Measurements from ENCODE around the gene PSMD10.

Gene PSMD10

DNA sequence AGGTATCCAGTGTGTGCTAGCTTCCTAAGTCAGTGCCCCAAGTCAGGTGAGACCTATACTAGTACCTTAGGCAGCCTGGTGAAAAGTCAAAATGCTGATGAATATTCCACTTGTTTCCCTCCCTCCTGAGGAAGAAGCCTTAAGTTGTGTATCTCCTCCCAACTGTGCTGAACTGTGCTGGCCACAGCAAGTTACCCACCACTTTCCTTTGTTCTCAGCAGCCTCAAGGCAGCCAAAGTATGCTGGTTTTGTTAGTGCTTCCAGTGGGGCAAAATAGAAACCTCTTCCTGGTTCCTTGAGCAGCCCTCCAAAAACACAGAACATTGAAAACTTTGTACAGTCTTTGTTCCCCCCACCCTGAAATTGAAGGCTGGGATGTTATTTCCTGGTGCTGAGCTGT, 14.1 kb upstream of the PSMD10 start:
- Mint-ChIP-seq H3K27me3 (no peaks in the 10 kb centered on the region), H3K9me3 (peaks cover 5% of the 10 kb centered on the region)
- ATAC-seq, result no peak

DNA sequence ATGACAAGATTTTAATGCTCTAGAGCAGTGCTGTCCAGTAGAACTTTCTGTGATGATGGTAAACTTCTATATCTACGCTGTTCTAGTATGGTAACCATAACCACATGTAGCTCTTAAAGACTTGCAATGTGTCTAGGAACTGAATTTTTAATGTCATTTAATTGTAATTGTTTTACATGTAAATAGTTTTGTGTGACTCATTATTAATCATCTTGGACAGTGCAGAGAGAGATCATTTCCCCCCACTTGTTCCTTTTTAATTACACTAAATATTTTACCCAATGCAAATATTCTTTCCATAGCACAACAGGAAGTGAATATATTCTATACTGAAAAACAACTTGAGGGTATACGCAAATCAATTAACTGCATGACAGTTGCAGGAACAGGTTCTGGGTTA, 6.0 kb upstream of the PSMD10 start:
- peaks cover 7% of the 10 kb centered on the region for H3K4me1 Mint-ChIP-seq
- H3K27ac Mint-ChIP-seq, result no peak overlapping the region
- H3K27me3 Mint-ChIP-seq, result no peaks in the 10 kb centered on the region
- no peak overlapping the region for H3K4me3 Mint-ChIP-seq
- ATAC-seq, result no peak
- no peaks in the 10 kb centered on the region for H3K9me3 Mint-ChIP-seq
- H3K36me3 Mint-ChIP-seq (ENCODE audit: low read depth), result no peaks in the 10 kb centered on the region
- DNase-seq, result no peak

More for the DNA sequence above, 14.1 kb upstream of the PSMD10 start:
- Mint-ChIP-seq H3K27ac (no peak overlapping the region), H3K4me1 (peaks cover 2% of the 10 kb centered on the region), H3K4me3 (no peak overlapping the region), H3K36me3 (ENCODE audit: low read depth) (peaks cover 3% of the 10 kb centered on the region)
- DNase-seq, result no peak

DNA sequence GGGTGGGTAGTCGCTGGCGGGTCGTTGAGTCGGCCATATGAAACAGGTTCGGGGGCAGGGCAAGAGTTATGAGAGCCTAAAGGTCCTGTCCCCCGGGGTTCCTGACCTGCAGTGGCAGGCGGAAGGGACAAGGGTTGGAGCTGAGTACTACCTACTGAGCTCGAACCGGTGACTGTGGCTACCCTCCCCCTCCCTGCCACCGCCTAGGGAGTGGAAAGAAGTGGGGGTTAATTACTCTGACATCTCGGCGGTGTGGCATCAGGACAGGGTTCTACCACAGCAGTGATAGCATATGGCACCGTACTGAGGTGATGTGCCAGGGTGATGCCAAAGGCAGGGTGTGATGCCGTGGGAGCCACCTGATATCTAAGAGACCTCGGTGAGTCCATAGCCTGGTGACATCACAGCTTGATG, 543 bp upstream of the PSMD10 start:
- ATAC-seq (peak; percentile 48), DNase-seq (peak; percentile 24)
- Mint-ChIP-seq H3K9me3 (no peaks in the 10 kb centered on the region), H3K4me1 (peaks cover 16% of the 10 kb centered on the region), H3K4me3 (no peak overlapping the region), H3K27me3 (no peaks in the 10 kb centered on the region), H3K27ac (no peak overlapping the region), H3K36me3 (ENCODE audit: low read depth) (peaks cover 4% of the 10 kb centered on the region)

DNA sequence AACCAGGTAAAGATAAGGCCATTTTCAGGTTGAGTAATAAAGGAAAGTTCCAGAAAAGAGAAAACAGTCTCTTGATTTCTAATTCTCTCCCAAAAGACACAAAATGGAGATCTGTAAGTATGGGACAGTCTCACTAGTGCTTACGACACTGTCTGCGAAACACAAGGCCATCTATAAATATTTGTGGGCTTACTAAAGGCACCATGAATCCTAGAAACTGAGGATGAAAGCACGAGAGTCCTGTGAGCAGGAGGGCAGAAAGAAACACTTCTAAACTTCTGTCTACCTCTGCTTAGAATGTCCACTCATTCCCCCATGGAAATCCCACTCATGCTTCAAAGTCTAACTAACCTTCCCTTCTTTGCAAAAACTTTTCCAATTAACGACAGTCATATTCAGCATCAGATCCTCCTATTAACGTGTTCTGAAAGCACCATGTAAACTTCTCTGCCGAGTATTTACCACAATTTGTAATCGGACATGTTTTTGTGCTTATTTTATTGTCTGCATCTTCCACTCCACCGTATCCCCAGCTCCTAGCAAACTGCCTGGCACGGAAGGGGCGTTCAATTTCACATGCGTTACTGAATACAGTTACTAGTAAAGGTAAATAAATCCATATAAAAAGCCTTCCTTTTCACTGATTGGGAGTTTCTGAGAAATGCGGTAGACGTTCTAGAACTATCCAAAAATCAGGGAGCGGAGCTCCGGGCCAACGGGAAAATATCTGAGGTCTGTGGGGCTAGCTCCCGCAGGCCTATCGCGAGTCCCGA, 665 bp downstream of the PSMD10 start:
- ATAC-seq, result no peak
- H3K9me3 Mint-ChIP-seq, result no peaks in the 10 kb centered on the region
- H3K4me3 Mint-ChIP-seq, result no peak overlapping the region
- no peaks in the 10 kb centered on the region for H3K27me3 Mint-ChIP-seq
- H3K36me3 Mint-ChIP-seq (ENCODE audit: low read depth), result peaks cover 4% of the 10 kb centered on the region
- no peak overlapping the region for H3K27ac Mint-ChIP-seq
- H3K4me1 Mint-ChIP-seq, result peaks cover 16% of the 10 kb centered on the region
- DNase-seq, result no peak

DNA sequence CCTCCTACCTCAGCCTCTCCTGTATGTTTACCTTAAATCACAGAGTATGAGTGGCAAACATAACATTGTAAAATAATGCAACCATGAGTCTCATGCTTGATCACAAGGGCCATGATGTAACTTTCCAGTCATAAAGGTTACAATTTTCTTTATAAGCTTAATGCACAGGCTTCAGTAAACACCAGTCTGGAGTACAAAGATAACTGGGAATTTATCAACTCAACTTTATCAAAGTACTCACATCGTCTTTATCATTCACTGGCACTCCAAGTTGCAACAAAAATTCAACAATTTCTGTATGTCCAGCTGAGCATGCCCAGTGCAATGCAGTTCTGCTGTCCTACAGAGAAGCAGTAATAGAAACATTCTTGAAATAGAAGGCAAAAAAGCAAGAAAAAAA, 2.8 kb downstream of the PSMD10 start:
- Mint-ChIP-seq H3K36me3 (ENCODE audit: low read depth) (peaks cover 4% of the 10 kb centered on the region), H3K27ac (no peak overlapping the region), H3K4me3 (no peak overlapping the region), H3K27me3 (no peaks in the 10 kb centered on the region), H3K4me1 (peaks cover 16% of the 10 kb centered on the region), H3K9me3 (no peaks in the 10 kb centered on the region)
- DNase-seq (no peak), ATAC-seq (no peak)

DNA sequence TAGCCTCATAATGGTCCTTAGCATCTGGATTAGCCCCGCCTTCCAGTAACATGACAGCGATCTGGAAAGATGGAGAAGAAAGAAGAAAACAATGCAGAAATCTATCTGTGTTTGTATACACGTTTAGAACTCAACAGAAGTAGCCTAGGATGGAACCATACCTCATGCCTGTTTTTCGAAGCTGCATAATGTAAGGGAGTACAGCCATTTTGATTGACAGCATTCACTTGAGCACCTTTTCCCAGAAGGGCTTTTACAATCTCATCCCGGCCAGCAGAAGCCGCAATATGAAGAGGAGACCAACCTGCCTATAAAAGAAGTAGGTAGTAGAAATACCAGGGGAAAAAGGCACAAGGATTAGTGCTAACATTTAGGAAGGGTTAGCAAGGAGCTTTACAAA, 3.5 kb downstream of the PSMD10 start:
- Mint-ChIP-seq H3K4me3 (no peak overlapping the region), H3K27ac (no peak overlapping the region), H3K9me3 (no peaks in the 10 kb centered on the region), H3K4me1 (peaks cover 11% of the 10 kb centered on the region), H3K36me3 (ENCODE audit: low read depth) (peaks cover 4% of the 10 kb centered on the region), H3K27me3 (no peaks in the 10 kb centered on the region)
- ATAC-seq (no peak), DNase-seq (no peak)

DNA sequence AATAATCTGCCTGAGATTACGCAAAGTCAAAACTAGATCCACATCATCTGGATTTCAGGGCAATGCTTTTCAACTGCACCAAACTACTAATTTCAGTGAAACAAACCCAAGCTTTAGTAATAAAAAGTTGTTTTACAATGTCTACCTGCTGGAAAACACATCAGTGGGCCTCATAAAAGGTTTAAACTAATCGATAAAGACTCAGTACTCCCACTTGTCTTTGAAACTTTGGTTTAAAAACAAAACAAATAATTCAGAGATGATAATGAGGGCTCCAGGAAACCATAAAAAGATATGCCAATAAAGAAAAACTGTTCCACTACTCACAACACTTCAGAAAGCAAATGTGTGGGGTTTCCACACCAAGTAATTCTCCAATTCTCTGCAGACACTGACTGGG, 10.2 kb downstream of the PSMD10 start:
- Mint-ChIP-seq H3K4me3 (no peak overlapping the region), H3K27ac (no peak overlapping the region), H3K9me3 (no peaks in the 10 kb centered on the region), H3K4me1 (no peaks in the 10 kb centered on the region), H3K36me3 (ENCODE audit: low read depth) (no peaks in the 10 kb centered on the region), H3K27me3 (no peaks in the 10 kb centered on the region)
- ATAC-seq (no peak), DNase-seq (no peak)

DNA sequence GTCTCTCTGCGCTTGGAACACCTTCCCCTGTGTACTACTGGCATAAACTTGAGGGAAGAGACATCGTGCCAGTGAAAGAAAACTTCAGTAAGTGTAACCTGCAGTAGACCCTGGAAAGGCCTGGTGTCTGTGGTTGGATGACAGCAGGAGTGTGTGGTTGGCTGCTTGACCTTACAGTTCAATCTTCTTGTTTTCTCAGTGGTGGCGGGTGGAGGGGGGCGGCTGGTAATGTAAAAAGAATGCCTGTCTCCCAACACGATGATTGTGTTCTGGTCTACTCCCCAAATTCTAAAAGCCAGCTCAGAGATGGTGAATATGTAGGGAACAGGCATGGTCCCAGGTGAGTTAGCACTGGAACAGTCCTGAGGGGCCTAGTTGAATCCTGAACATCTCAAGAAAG, 18.6 kb downstream of the PSMD10 start:
- peaks cover 7% of the 10 kb centered on the region for H3K4me1 Mint-ChIP-seq
- DNase-seq (no peak), ATAC-seq (no peak)
- no peak overlapping the region for H3K27ac Mint-ChIP-seq
- no peaks in the 10 kb centered on the region for H3K9me3 Mint-ChIP-seq
- no peak overlapping the region for H3K4me3 Mint-ChIP-seq
- H3K36me3 Mint-ChIP-seq (ENCODE audit: low read depth), result no peaks in the 10 kb centered on the region
- H3K27me3 Mint-ChIP-seq, result no peaks in the 10 kb centered on the region

DNA sequence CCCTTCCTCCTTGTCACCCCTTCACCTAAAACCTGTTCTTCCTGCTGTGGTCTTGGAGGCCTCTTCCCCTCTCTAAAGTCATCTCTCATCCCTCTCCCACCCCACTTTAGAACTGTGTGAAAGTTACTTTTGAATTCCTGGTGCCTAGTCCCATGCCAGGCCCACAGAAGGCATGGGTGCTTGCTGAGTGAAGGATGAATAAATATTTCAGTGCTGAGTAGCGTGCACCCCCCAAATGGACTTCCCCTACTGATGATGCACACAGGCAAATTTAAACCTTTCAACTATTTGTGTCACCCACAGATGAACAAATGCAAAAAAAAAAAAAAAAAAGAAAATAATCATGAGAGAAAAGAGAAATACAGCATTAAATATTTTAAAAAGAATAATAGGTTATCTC, 19.8 kb downstream of the PSMD10 start:
- H3K36me3 Mint-ChIP-seq (ENCODE audit: low read depth), result no peaks in the 10 kb centered on the region
- H3K9me3 Mint-ChIP-seq, result no peaks in the 10 kb centered on the region
- H3K4me3 Mint-ChIP-seq, result no peak overlapping the region
- DNase-seq (no peak), ATAC-seq (no peak)
- no peaks in the 10 kb centered on the region for H3K27me3 Mint-ChIP-seq
- H3K27ac Mint-ChIP-seq, result no peak overlapping the region
- H3K4me1 Mint-ChIP-seq, result peaks cover 7% of the 10 kb centered on the region

DNA sequence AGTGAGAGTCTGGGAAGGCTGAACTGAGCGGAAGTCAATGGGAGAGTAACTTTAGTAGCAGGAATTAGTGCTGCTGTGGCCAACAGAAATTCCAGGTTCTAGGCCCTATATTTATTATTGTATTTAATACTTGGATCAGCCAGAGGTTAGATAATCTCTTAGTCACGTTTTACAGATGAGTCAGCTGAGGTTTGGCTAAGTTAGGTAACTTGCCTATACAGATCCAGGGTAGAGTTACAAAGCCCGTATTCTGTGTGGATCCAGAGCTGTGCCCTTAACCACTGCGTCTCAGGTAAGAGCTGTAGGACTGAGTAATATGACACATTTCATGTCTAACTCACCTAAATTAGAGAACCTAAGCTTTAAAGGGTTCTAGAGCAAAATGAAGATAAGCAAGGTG, 20.5 kb downstream of the PSMD10 start:
- no peak for DNase-seq
- H3K9me3 Mint-ChIP-seq, result no peaks in the 10 kb centered on the region
- H3K4me1 Mint-ChIP-seq, result peaks cover 7% of the 10 kb centered on the region
- no peaks in the 10 kb centered on the region for H3K27me3 Mint-ChIP-seq
- no peak for ATAC-seq
- no peaks in the 10 kb centered on the region for H3K36me3 Mint-ChIP-seq (ENCODE audit: low read depth)
- no peak overlapping the region for H3K27ac Mint-ChIP-seq
- H3K4me3 Mint-ChIP-seq, result no peak overlapping the region

DNA sequence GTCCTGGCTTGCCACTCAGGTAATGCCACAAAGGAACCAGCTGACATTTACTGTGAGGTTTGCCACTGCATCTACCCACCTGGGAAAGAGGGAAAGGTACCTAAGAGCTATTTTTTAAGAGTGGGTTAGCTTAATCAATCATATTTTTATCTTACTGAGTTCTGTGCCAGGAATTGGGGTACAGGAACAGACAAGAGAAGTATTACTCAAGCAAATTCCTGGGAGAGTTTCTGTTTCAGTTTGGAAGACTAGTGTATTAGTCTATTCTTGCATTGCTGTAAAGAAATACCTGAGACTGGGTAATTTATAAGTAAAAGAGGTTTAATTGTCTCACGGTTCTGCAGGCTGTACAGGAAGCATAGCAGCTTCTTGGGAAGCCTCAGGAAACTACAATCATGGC, 23.2 kb downstream of the PSMD10 start:
- Mint-ChIP-seq H3K4me1 (peaks cover 11% of the 10 kb centered on the region), H3K9me3 (no peaks in the 10 kb centered on the region), H3K36me3 (ENCODE audit: low read depth) (no peaks in the 10 kb centered on the region), H3K27ac (no peak overlapping the region), H3K4me3 (no peak overlapping the region), H3K27me3 (no peaks in the 10 kb centered on the region)
- ATAC-seq (no peak), DNase-seq (no peak)

DNA sequence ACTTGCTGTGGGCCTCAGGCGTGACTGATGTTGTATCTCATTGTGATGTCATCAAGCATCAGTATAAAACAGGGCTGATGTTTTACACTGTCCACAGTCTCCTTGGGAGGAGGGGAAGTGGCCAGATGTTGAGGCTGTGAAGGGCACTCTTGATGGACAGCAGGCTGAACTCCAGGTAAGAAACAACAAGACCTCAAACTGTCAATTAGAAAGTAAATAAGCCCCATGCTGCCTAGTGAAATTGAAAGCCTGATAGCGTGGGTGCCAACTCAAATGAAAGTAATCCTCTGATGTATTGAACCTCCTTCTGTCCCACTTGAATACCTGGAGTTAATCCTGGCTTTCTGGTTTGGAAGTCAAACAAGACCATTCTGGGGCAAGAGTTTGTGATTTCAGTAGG, 26.7 kb downstream of the PSMD10 start:
- no peak overlapping the region for H3K4me3 Mint-ChIP-seq
- H3K36me3 Mint-ChIP-seq (ENCODE audit: low read depth), result no peaks in the 10 kb centered on the region
- H3K27ac Mint-ChIP-seq, result no peak overlapping the region
- H3K4me1 Mint-ChIP-seq, result peaks cover 6% of the 10 kb centered on the region
- no peak for ATAC-seq
- DNase-seq, result no peak
- H3K9me3 Mint-ChIP-seq, result no peaks in the 10 kb centered on the region
- no peaks in the 10 kb centered on the region for H3K27me3 Mint-ChIP-seq

DNA sequence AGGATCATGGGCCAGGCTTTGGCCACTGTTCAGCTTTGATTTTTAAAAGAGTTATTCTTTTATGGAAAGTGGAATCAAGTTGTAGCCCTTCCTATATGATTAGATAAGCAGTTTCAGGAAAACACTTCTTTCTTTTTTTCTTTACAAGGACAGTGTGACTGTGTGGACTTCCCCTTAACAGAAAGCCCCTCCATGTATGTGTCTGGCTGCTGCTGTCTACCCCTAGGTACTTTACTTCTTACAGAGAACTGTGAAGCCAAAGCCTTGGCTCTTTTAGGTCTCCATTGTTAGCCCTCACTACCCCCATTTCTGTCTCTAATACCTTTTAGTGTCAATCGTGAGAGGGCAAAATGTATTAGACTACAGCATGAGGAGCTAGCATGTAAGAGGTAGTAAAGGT, 27.3 kb downstream of the PSMD10 start:
- Mint-ChIP-seq H3K9me3 (no peaks in the 10 kb centered on the region), H3K4me1 (peaks cover 6% of the 10 kb centered on the region), H3K4me3 (no peak overlapping the region), H3K36me3 (ENCODE audit: low read depth) (no peaks in the 10 kb centered on the region), H3K27me3 (no peaks in the 10 kb centered on the region), H3K27ac (no peak overlapping the region)
- DNase-seq (no peak), ATAC-seq (no peak)

DNA sequence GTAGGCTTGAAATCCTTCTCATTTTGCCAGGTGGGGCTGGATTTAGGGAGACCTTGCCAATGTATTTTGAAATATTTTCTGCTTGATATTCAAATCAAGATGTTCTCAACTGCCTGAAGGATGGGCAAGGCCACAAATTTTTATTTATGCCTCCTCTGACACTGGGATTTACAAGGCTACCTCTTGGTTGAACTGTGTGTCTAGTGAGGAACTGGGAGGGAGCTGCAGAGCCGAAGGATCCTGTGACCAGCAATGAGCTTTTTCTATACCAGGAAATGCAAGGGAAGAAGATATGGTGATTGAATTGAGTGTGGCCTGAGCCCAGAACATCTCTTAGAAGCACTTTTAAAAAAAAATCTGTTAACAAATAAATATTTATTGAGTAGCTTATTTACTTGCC, 31.5 kb downstream of the PSMD10 start:
- DNase-seq (no peak), ATAC-seq (no peak)
- Mint-ChIP-seq H3K9me3 (no peaks in the 10 kb centered on the region), H3K4me1 (peaks cover 4% of the 10 kb centered on the region), H3K27ac (no peak overlapping the region), H3K4me3 (no peak overlapping the region), H3K27me3 (no peaks in the 10 kb centered on the region), H3K36me3 (ENCODE audit: low read depth) (peaks cover 2% of the 10 kb centered on the region)

DNA sequence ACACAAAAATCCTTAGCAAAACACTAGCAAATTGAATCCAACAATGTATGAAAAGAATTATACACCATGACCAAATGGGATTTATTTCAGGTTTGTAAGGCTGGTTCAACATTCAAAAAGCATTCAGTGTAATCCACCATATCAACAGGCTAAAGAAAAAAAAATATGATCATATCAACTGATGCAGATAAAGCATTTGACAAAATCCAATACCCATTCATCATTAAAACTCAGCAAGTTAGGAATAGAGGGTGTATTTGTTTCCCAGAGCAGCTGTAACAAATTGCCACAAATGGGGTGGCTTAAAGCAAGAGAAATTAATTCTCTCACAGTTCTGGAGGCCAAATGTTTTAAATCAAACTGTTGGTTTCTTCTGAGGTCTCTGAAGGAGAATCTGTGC, 35.8 kb downstream of the PSMD10 start:
- ATAC-seq, result no peak
- DNase-seq, result no peak
- H3K4me3 Mint-ChIP-seq, result no peak overlapping the region
- no peak overlapping the region for H3K27ac Mint-ChIP-seq
- H3K4me1 Mint-ChIP-seq, result peaks cover 10% of the 10 kb centered on the region
- H3K9me3 Mint-ChIP-seq, result no peaks in the 10 kb centered on the region
- H3K36me3 Mint-ChIP-seq (ENCODE audit: low read depth), result peaks cover 2% of the 10 kb centered on the region
- no peaks in the 10 kb centered on the region for H3K27me3 Mint-ChIP-seq

DNA sequence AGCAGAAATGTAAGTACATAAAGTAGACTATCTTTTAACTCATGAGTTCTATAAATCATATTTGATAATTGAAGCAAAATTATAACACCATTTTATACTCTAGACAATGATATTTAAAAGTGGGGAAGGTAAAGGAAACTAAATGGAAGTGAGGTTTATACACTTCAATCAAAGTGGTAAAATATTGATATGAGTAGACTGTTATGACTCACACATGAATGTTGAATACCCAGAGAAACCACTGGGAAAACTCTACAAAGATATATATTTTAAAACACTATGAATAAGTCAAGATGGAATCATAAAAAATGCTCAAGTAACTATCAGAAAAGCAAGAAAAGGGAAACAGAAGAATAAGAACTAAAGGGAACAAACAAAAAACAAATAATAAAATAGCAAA, 38.1 kb downstream of the PSMD10 start:
- H3K36me3 Mint-ChIP-seq (ENCODE audit: low read depth), result peaks cover 2% of the 10 kb centered on the region
- peaks cover 10% of the 10 kb centered on the region for H3K4me1 Mint-ChIP-seq
- H3K9me3 Mint-ChIP-seq, result no peaks in the 10 kb centered on the region
- no peak for DNase-seq
- no peaks in the 10 kb centered on the region for H3K27me3 Mint-ChIP-seq
- ATAC-seq, result peak; percentile 72
- peak overlapping the region; percentile 30 for H3K4me3 Mint-ChIP-seq
- H3K27ac Mint-ChIP-seq, result no peak overlapping the region
